ENCODE measurements around the gene CORO7. TPM values are rescaled to one million over a fixed set of nuclear protein-coding genes. Genes with fewer than 3 reads are reported as not detected.
A peak's percentile ranks its signal among the peaks of the same experiment; 100 is the strongest.

Gene CORO7
- total and polyA plus RNA-seq, 9 of the 15 experiments (the other 6 are each of a cell fraction or from before 2014, with no cell fraction given), result 0.45 to 77.2 (median 18.7) TPM

DNA sequence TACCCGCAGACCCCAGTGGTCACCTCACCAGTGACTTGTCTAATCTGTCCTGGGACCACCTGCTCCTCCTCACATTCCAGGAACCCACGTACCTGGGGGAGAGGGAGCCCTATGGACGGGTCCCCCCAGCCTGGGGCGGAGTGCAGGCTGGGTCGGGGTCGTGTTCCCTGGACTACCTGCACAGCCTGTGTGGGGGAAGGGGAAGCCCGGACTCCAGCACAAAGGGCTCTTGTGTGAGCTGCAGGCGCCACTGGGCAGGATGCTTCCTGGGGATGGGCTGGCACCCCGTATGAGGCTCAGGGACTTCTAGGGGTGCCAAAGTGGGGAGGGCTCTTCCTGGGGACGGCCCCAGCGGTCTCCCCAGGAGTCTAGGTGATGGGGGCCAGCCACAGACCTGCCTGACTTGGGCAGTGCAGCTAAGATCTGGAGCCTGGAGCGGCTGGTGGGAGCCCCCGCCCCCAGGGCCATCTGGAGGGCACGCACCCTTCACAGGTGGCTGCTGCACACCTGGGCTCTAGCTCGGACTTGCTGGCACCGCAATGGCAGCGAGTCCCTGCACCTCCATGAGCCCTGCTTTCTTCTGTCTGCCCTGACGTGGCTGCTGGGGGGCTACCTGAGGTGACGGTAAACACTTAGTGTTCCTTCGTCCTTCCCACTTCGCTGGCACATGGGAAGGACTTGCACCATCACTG, 37.3 kb downstream of the CORO7 start:
- H3K27me3 ChIP-seq (ENCODE audit: control insufficient read depth in 2 of 2, insufficient read depth in 2 of 2, low read length in 2 of 2), result no peaks in the 10 kb centered on the region
- no peak for TF ChIP-seq CHD4 (IDR thresholded peaks at IDR 0.05; ENCODE audit: insufficient read depth, insufficient replicate concordance, low read depth, low read length, poor library complexity, severe bottlenecking)
- no peak for TF ChIP-seq NCOR1 (IDR thresholded peaks at IDR 0.05)
- TF ChIP-seq SETDB1 (IDR thresholded peaks at IDR 0.05; ENCODE audit: low read length), result no peak
- TF ChIP-seq RBM14 (IDR thresholded peaks at IDR 0.05; ENCODE audit: borderline replicate concordance, insufficient read depth, low read depth, low read length), result no peak
- TF ChIP-seq ZNF146 (CRISPR knock-in tag; IDR thresholded peaks at IDR 0.05; ENCODE audit: unreplicated experiment), result no peak
- TF ChIP-seq, protein P1, sequence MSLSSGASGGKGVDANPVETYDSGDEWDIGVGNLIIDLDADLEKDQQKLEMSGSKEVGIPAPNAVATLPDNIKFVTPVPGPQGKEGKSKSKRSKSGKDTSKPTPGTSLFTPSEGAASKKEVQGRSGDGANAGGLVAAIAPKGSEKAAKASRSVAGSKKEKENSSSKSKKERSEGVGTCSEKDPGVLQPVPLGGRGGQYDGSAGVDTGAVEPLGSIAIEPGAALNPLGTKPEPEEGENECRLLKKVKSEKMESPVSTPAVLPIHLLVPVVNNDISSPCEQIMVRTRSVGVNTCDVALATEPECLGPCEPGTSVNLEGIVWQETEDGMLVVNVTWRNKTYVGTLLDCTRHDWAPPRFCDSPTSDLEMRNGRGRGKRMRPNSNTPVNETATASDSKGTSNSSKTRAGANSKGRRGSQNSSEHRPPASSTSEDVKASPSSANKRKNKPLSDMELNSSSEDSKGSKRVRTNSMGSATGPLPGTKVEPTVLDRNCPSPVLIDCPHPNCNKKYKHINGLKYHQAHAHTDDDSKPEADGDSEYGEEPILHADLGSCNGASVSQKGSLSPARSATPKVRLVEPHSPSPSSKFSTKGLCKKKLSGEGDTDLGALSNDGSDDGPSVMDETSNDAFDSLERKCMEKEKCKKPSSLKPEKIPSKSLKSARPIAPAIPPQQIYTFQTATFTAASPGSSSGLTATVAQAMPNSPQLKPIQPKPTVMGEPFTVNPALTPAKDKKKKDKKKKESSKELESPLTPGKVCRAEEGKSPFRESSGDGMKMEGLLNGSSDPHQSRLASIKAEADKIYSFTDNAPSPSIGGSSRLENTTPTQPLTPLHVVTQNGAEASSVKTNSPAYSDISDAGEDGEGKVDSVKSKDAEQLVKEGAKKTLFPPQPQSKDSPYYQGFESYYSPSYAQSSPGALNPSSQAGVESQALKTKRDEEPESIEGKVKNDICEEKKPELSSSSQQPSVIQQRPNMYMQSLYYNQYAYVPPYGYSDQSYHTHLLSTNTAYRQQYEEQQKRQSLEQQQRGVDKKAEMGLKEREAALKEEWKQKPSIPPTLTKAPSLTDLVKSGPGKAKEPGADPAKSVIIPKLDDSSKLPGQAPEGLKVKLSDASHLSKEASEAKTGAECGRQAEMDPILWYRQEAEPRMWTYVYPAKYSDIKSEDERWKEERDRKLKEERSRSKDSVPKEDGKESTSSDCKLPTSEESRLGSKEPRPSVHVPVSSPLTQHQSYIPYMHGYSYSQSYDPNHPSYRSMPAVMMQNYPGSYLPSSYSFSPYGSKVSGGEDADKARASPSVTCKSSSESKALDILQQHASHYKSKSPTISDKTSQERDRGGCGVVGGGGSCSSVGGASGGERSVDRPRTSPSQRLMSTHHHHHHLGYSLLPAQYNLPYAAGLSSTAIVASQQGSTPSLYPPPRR (CRISPR knock-in tag; IDR thresholded peaks at IDR 0.05; ENCODE audit: borderline replicate concordance), result no peak
- no peak for TF ChIP-seq SOX6 (IDR thresholded peaks at IDR 0.05)
- no peak for TF ChIP-seq TEAD4 (IDR thresholded peaks at IDR 0.05; ENCODE audit: low read length)
- TF ChIP-seq TEAD4 (CRISPR knock-in tag; IDR thresholded peaks at IDR 0.05; ENCODE audit: borderline replicate concordance), result no peak
- TF ChIP-seq GATAD2B (IDR thresholded peaks at IDR 0.05; ENCODE audit: borderline replicate concordance), result no peak
- TF ChIP-seq GABPB2 (CRISPR knock-in tag; conservative IDR thresholded peaks at IDR 0.05), result no peak
- no peak for TF ChIP-seq MEF2A (IDR thresholded peaks at IDR 0.05; ENCODE audit: control insufficient read depth, low read depth, low read length)
- TF ChIP-seq ETV5 (CRISPR knock-in tag; IDR thresholded peaks at IDR 0.05; ENCODE audit: low read depth), result no peak

More for the DNA sequence above, 37.3 kb downstream of the CORO7 start:
- ChIA-PET CTCF (ENCODE audit: low intra/inter-chr PET ratio) (no interaction called here), POLR2A (interaction anchor here (0.6 to 1.5 kb wide), 4 partner anchors 8 to 25 kb away, joined by 3 to 7 read pairs (median 4); partner anchors contain the start of gene VASN)
- Histone ChIP-seq H3K79me2 (ENCODE audit: control insufficient read depth, insufficient read depth, low read length) (0 out of 3 replicates have a peak, but pooled peaks cover 2% of the 10 kb centered on the region), H3K4me1 (replicated peaks in 1 of 2; ENCODE audit: control insufficient read depth in 2 of 2, insufficient read depth in 2 of 2, low read length in 2 of 2) (peaks cover 12 to 73% of the 10 kb centered on the region in 2 experiments), H3K36me3 (ENCODE audit: control insufficient read depth, insufficient read depth, low read length) (peaks cover 27% of the 10 kb centered on the region; the same call in 1 of the 3 replicates), H2AFZ (ENCODE audit: low read depth, low read length) (no peak overlapping the region), H3K4me2 (ENCODE audit: insufficient read depth, low read length) (no peak overlapping the region), H3K27ac (ENCODE audit: extremely low read depth, low read depth, low read length) (no peak overlapping the region; the same call in 2 of the 3 replicates), H3K9me1 (ENCODE audit: control insufficient read depth, insufficient read depth, low read length) (peaks cover 5% of the 10 kb centered on the region), H4K20me1 (replicated peaks; ENCODE audit: control insufficient read depth, insufficient read depth, low read length) (peaks cover 4% of the 10 kb centered on the region; the same call in 1 of the 2 replicates), H3K4me3 (no peak overlapping the region), H3K9ac (ENCODE audit: insufficient read depth in 1 of 2, low read depth in 2 of 2, low read length in 2 of 2) (peak overlapping the region in 1 of 2 experiments; percentile 76; a peak in 2 of 4 replicates), H3K9me3 (replicated peaks; ENCODE audit: control insufficient read depth, insufficient read depth, low read depth, low read length) (no peaks in the 10 kb centered on the region)
- no TSS peak for BruUV-seq (replicated peaks)
- intact Hi-C loops (cut with micrococcal nuclease), result no loop called here
- ATAC-seq (no peak), FAIRE-seq (no peak), DNase-seq (ENCODE audit: extremely low read depth in 1 of 4, low spot score in 3 of 4) (peak in 1 of 4 experiments; percentile 17)
- 86% methylated on average over 13 of the region's 21 CpGs for WGBS (ENCODE audit: insufficient coverage, low coverage, missing lambda C conversion rate)
- in situ Hi-C loops (cut with MboI), result no loop called here

Data from K562 (cell line).